Gastrocnemius medialis (tissue), 4 donors: ENCODE measurements around the gene ARHGAP15.

Experiments used
- POLR2A ChIP-seq, 2 donors: fragments of 450-650 bp; IDR thresholded peaks; one replicate each; pipeline ENCODE4 v1.6.1; 2017; ENCODE audit warnings: antibody characterized with exemption in 2 of 2, mild to moderate bottlenecking in 2 of 2, moderate library complexity in 2 of 2
- TF ChIP-seq, protein P1 (sequence below), 5 experiments: fragments of 450-650 bp in 3 of 5; fragments of 200-600 bp in 2 of 5; sonication (generic) in 2 of 5; IDR thresholded peaks in 4 of 5; conservative IDR thresholded peaks in 1 of 5; 1 replicate in 4 of 5; 2 replicates in 1 of 5; pipeline ENCODE4 v1.5.1; 2016 to 2019; ENCODE audit warnings: antibody characterized with exemption in 5 of 5, mild to moderate bottlenecking in 3 of 5, moderate library complexity in 3 of 5

DNA sequence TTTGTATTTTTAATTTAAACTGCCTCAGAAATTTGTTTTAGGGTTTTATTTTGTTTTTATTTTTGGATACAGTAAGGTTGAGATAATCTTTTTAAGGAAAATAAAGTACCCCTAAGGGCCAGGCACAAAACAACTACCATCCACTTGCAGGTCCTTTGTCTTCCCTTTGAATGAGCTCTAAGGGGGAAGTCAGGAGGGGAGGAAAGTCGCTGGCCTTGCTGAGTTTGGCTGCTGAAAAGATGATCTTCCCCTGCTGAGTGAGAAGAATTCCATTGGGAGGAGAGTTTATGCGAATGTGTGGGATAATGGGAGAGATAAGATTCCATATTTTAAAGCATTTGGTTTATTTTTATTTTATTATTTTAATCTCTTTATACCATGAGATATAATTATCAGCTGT lies 100.7 kb downstream of the ARHGAP15 start:
- TF ChIP-seq, protein P1, sequence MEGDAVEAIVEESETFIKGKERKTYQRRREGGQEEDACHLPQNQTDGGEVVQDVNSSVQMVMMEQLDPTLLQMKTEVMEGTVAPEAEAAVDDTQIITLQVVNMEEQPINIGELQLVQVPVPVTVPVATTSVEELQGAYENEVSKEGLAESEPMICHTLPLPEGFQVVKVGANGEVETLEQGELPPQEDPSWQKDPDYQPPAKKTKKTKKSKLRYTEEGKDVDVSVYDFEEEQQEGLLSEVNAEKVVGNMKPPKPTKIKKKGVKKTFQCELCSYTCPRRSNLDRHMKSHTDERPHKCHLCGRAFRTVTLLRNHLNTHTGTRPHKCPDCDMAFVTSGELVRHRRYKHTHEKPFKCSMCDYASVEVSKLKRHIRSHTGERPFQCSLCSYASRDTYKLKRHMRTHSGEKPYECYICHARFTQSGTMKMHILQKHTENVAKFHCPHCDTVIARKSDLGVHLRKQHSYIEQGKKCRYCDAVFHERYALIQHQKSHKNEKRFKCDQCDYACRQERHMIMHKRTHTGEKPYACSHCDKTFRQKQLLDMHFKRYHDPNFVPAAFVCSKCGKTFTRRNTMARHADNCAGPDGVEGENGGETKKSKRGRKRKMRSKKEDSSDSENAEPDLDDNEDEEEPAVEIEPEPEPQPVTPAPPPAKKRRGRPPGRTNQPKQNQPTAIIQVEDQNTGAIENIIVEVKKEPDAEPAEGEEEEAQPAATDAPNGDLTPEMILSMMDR (IDR thresholded peaks at IDR 0.05 in 4 of 5, conservative IDR thresholded peaks at IDR 0.05 in 1 of 5): no peak
- TF ChIP-seq POLR2A (IDR thresholded peaks at IDR 0.05): no peak
